GM18499 (cell line): ENCODE data around the gene TMC8.

Experiments used
- ATAC-seq: cut with Tn5 transposase; IDR thresholded peaks from one replicate; pipeline ENCODE4 v1.9.1; 2021; ENCODE audit warnings: moderate number of reproducible peaks; ENCODE audit not compliant: insufficient read depth, unreplicated experiment

Gene TMC8

DNA sequence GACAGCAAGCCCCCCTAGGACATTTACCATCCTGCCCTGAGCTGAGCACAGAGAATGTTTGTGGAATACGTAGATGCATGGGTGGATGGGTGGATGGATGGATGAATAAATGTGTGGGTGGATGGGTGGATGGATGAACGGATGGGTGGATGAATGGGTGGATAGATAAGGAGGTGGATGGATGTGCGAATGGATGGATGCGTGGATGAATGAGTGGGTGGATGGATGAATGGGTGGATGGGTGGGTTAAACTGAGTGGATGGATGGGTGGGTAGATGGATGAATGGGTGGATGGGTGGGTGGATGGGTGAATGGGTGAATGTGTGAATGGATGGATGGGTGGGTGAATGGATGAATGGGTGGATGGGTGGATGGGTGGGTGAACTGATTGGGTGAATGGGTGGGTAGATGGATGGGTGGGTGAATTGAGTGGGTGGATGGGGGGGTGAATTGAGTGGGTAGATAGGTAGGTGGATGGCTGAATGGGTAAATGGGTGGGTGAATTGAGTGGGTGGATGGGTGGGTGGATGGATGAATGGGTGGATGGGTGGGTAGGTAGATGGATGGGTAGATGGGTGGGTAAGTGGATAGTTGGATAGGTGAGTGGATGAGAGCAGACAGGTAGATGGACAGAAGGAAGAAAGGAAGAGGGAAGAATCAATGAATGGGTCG, 7.2 kb upstream of the TMC8 start:
- ATAC-seq = no peak

DNA sequence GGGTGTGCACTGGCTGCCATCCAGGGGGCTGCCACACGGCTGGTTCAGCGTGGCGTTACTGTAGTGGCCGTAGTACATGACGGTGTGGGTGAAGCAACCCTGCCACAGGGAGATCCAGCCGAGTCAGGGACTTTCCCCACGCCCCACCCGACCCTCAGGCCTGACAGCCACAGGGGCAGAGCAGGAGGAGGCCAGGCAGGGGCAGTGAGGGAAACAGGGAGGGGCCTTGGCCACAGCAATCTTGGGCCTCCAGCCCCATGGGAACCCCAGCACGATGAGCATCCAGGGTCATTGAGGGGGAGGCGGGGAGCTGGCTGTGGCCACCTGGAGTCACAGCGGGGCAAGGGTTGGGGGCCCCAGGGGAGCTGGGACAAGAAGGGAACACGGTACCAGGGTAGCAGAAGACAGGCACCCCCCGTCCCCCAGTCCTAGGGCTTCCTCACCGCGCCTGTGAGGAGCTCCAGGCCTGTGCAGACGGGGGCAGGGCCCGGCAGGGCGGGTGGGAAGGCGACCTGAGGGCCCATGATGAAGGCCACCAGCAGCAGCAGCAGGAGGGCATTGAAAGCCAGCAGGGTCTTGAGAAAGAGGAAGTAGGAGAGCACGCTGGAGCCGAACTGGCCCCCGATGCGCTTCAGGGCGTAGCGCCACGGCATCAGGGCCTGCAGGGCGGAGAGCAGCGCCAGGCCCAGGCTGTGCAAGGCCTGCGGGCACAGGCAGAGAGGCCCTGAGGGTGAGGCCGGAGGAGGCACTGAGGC, 6.3 kb upstream of the TMC8 start:
- ATAC-seq = no peak

DNA sequence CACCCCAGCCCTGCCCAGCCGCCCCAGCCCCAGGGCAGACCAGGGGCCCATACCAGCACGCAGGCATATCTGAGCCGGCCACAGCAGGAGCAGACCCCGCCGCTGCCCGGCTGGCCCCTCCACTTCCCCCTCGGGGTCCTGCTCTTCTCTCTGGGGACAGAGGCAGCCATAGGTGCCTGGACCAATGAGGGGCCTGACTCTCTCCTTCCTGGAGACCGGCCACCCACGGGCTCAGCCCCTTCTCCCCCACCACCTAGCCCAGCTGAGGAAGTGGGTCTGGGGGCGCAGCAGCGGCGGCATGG, 5.8 kb upstream of the TMC8 start:
- ATAC-seq = no peak

DNA sequence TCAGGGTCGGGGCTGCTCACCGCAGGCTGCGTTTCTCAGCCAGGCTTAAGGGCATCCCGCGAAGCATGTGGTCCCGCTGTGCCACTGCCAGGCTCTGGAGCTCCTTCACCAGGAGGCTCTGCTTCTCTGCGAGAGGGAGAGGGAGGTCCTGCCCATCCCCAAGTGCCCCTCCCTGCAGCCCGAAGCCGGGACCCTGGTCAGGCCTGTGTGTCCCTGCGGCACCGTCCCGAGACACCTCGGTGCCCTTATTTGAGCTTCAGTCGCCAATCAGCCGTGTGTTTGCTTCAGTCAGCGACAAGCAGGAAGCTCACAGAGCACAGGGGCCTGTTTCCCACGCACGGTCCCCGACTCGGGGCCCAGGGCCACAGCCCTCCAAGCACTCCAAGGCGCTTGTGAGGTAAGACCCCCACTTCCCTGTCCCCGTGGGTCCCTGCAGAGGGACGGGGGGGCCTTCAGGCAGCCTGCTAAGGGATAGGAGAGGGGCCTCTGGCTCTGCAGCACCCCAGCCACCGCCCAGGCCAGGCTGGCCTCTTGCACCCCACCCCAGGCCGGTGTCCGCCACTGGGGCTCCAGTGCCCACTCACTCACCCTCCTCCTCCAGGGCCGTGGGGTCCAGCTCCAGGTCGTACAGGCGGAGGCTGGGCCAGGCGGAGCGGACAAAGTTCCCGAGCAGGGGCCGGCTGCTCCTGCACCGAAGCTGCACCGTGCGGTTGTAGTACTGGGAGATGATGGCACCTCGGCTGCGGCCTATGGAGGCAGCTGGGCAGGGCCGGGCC, 5.2 kb upstream of the TMC8 start:
- no peak for ATAC-seq

DNA sequence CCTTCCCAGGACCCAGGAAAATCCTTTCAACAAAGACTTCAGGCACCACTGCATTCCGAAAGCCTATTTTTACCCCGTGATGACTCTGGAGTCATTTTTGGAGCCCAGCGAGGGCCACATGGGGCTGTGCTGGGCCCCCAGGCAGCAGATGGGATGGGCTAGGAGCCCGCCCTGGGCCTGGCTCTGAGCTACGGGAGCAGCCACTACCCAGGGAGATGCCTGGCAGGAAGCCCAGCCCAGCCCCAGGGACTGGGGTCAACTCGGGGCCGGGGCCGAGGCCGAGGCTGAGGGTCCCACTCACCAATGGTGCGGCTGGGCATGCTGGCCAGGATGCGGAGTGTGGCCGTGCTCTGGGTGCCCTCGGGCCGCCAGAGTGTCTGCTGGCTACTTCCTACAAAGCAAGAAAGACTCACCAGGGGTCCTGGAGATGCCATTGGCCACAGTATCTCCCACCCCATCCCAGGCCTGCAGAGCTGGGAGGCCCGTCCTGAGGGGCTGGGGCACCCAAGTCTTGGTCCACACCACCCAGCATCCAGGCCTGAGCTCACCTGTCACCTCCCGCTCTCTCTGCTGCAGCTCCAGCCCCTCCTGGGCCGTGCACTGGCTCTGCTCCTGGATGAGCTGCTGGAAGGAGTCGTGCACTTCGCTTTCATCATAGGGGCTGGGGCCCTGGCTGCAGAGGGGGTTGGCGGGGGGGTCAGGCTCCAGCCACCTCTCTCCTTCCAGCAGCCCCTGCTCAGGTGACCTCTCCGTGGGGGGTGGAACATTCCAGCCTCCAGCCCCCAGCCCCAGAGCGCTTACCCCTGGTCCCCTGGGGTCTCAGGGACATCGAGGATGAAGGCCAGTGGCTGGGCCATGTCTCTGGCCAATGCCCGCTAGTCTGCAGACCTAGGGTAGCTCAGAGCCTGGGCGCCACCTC, 4.3 kb upstream of the TMC8 start:
- no peak for ATAC-seq

DNA sequence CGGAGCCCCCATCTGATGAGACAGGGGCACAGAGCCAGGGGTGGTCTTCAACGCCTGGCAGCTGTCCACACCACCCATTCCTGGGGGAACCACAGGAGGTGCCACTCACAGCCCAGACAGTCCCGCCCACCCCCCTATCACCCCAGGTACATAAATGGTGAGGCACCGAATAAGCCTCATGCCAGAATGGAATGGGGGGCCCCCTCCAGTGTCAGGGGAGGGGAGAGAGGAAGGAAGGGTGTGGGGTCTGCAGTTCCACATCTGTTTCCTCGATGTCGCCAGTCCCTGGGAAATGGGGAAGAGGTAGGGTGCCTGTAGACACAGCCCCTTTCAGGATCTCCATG, 3.7 kb upstream of the TMC8 start:
- no peak for ATAC-seq

DNA sequence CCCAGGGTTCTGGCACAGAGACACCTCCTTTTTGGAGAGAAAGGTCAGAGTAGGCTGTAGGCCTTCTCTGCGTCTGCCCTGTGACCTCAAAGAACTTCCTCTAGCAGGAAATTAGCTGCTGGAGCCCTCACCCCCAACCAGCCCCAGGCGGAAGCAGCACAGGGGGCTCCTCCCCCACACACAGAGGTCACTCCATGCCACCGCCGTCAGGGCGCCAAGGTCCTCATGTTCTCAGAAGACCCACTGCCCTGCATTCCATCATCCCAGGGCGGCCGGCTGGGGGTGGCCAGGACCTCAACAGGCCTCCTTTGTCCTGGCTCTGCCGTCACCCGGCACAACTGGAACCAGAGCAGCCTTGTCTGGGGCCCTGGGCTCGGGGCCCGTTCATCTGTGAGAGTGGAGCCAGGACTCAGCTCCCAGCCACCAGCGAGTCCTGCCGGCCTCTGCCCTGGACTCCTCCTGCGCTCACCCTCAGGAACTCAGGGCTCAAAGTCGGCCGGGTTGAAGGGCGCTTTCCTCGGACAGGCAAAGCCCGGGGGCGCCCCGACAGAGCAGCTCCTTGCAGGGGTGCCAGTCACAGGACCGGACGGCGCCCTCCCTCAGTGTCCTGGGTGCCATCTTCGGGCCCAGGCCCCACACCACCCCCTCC, 3.2 kb upstream of the TMC8 start:
- no peak for ATAC-seq

DNA sequence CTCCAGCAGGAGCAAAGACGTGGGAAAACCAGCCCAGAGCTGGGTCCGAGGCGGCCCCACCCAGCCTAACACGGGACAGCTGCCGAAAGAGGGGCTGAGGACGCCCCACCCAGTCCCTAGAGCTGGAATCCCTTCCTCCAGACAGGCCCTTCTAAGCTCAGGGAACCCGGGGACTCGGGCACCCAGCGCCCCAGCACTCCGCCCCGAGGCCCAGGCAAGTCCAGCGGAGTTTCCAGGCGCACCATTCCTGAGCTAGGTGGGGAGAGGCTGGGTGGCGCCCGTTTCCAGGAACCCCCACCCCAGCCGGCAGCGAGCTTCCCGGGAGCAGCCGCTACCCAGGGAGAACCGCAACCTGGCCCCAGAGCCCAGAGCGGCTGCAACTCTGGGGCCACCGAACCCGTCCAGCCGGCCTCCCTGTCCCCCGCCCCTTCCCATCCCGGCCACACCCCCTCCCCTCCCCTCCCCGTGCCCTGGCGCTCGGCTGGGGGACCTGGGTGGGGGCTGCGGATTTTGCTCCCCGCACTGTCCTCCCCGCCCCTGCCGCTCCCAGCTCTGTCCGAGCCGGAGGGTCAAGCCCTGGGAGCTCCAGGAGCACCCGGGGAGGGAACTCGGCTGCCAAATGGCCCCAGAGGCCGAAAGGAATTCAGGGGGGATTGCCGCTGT, 2.6 kb upstream of the TMC8 start:
- ATAC-seq = no peak

DNA sequence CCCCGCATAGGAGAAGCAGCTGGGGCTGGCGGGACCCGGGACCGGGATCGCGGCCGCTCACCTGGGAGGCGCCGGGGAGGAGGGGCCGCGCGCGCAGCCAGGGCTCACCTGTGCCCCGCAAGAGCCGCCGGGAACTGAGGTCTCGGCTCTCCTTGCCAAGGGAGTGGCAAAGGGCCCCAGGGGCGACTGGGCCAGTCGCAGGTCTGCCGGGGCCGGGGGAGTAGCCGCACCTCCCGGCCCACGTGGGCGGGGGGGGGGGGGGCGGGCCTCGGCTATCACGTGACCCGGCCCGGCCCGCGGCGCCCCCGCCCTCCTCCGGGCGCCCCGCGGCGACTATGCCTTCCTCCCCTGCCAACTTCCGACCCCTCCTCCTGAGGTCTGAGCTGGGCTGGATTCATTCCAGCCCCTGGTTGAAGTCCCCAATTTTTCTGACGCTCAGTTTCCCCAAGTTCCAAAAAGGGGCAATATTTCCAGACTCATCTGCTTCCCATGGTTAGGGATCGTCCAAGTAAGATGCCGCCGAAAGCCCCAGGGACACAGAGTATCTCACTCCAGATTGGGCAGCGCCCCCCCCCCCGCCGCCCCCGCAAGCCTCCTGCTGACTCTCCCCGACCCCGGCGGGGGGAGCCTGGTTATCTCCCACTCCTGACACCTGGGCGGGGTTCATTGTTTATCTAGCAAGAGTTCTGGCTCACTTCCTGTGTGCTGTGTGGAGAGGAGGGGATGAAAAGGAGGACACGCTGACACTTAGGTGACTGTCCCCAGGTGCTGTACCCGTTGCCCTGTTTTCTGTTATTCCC, 1.8 kb upstream of the TMC8 start, which contains the start of gene TMC6:
Gene TMC6, minus strand, starts transcription at position 205 of the 800 bp plus-strand sequence. CDS start 1,923 bp downstream, outside the sequence.
- no peak for ATAC-seq

DNA sequence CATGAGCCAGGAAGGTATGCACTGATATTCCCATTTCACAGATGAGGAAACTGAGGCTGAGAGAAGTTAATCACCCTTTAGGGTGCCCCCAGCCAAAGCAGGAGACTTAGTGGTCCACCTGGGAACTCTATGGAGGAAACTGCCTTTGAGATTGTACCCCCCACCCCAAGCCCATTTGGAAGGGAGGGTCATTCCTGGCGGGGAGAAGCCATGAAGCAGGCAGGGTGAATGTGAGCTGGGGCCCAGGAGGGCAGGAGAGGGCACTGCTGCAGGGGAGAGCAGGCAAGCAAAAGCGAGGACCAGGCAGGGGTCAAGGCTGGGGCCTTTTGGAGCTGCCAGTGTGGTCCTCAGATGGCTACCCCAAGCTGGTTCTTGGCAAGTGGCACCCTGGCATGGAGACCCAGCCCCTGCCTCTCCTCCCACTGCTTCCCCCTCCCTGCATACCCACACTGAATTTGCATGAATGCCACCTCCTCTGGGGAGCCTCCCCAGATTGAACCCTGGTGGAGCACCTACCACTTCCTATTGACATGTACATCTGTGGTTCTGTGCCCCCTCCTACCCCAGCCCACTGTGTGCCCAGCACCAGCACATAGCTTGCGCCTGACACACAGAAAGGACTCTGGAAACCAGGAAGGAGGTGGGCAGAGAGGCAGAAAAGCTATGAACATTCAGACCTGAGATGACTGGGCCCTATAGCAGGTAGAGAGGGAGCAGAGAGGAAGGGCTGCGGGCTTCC, 1.1 kb upstream of the TMC8 start:
- no peak for ATAC-seq

DNA sequence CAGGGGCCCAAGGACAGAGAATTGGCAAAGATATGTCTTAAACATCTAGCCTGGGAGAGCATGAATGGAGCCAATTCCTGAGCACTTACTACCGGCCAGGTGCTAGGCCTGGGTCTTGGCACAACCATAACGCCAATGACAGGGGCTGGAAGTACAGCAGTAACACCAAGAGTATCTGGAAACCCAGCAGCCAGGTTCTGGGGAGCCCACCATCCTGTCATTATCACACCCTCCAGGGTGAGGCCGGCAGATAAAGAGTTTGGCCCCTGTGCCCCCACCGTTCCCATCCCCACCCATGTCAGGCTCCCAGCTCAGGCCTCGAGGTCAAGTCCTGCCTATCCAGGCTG, 508 bp upstream of the TMC8 start:
- ATAC-seq = no peak

DNA sequence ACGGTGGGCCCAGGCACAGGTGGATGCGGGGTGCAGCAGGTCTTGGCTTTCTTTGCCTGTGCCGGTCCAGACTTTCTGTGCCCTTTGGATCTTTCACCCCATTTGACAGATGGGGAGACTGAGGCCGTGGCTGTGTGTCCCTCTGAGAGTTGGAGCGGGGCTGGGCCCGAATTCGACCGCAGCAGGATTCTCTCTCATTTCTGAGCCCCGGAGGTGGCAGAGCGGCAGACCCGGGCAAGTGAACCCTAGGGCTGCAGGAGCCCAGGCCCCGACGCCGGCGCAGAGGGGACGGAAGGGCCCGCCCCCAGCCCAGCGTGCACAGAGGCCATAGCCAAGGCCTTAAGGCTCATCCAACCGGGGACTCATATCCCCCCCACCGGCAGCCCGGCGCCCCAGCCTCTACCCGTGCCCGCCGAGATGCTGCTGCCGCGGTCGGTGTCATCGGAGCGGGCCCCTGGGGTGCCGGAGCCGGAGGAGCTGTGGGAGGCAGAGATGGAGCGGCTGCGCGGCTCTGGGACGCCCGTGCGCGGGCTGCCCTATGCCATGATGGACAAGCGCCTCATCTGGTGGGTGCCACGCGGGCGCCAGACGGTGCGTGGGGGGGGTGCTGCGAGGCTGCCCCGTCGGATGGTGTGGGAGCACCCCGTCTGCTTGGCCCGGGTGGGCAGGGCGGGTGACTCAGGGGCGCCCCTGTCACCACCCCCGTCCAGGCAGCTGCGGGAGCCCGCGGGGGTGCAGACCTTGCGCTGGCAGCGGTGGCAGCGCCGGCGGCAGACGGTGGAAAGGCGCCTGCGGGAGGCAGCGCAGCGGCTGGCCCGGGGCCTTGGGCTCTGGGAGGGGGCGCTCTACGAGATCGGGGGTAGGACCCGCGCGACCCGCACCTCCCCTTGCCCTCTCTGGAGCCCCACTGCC, 857 bp downstream of the TMC8 start:
- no peak for ATAC-seq

DNA sequence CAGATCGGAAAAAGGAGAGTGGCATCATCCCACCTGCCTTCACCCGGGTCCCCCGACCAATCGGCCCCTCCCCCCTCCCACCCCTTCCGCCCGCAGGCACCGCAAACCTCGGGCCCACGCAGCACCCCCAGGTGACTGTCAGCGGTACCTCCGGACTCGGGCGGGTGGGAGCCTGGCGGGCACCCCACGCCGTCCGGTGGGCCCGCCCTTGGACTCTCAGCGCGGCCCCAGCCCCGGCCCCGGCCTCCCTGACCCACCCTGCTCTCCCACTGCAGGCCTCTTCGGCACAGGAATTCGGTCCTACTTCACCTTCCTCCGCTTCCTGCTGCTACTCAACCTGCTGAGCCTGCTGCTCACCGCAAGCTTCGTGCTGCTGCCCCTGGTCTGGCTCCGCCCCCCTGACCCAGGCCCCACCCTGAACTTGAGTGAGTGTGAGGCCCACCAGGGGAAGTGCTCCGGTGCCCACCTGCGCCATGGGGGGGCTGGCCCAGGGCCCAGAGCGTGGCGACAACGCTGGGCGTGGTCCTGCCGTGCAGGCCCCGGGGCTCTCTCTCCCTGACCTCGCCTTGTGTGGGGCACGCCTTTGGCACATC, 1.6 kb downstream of the TMC8 start:
- ATAC-seq = no peak

DNA sequence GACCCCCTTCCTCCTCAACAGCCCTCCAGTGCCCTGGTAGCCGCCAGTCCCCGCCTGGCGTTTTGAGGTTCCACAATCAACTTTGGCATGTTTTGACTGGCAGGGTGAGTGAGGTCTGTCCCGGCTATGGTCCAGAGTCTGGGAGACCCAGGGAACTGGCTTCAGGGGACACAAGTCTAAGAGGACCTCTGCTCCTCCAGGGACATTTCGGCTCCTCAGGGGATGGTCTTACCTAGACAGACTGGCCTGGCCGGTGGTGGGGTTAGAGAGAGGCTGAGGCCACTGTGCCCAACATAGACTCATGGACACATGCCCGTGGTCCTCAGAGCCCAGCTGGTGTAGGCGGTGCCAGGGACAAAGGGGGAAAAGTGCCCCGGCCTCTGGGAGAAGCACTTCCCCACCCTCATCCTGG, 2.2 kb downstream of the TMC8 start:
- no peak for ATAC-seq

DNA sequence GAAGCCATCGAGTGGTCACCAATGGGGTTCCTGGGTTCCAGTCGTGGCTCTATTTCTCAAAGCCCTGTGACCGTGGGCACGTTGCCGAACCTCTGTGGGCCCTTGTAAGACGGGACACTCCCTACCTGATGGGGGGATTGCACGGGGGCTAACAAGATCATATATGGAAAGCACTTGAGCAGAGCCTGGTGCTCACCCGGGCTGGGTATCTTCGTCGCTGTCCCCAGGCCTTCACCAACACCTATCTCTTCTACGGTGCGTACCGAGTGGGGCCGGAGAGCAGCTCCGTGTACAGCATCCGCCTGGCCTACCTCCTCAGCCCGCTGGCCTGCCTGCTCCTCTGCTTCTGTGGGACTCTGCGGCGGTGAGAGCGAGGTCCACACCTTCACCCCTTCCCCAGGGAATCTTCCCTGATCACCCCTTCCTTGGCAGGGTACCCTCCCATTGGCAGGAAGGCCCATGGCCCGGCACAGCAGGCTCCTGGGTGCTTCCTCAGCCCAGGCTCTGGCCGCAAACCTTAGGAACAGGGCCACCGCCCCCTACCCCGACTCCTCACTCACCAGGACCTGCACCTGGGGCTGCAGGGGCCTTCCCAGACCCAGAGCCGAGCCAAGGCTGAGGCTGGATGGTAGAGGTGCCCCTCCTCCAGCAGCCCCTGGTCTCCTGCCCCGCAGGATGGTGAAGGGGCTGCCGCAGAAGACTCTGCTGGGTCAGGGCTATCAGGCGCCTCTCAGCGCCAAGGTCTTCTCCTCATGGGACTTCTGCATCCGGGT, 2.8 kb downstream of the TMC8 start:
- no peak for ATAC-seq
